GM19455 (cell line): ENCODE results near the gene RAI1.

ENCODE experiments used
- ATAC-seq: cut with Tn5 transposase; IDR thresholded peaks from one replicate; pipeline ENCODE4 v1.9.1; 2021; ENCODE audit not compliant: unreplicated experiment

The RAI1 gene

DNA sequence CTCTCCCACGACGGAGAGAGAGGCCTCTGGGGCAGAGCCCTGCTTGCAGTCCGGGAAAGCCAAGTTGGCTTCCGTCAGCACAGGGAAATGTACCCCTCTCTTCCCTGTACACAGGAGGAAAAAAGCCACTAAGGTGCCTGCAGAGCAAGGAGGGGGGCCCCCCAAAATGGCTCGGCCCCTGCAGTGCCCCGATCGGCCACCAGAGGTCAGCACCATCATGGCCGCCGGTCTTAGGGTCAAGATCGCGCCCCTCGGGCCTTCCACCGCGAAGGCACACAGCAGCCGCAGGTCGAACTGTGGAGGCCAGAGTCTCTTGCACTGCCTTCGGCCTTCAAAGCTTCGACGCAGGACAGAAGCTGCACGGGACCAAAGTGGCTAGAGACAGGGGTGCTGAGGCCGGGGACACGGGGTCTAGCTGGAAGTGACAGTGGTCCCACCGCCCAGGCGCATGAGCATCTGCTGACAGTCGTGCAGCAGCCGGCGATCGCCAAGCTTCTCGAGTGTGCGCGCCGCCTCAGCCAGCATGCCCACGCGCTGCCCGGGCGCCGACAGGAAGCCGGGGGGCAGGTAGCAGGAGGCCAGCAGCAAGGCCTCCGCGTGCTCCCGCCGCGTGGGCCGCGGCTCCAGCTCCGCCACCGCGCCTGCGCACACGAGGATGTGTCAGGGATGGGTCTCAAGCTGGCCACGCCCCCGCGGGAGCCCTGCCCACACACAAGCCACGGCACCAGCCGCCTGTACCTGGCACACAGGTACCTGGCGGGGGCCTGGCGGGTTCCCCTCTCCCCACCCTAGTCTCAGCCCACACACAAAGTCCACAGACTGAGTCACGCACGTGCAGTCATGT, 131.2 kb downstream of the RAI1 start:
- ATAC-seq: no peak

DNA sequence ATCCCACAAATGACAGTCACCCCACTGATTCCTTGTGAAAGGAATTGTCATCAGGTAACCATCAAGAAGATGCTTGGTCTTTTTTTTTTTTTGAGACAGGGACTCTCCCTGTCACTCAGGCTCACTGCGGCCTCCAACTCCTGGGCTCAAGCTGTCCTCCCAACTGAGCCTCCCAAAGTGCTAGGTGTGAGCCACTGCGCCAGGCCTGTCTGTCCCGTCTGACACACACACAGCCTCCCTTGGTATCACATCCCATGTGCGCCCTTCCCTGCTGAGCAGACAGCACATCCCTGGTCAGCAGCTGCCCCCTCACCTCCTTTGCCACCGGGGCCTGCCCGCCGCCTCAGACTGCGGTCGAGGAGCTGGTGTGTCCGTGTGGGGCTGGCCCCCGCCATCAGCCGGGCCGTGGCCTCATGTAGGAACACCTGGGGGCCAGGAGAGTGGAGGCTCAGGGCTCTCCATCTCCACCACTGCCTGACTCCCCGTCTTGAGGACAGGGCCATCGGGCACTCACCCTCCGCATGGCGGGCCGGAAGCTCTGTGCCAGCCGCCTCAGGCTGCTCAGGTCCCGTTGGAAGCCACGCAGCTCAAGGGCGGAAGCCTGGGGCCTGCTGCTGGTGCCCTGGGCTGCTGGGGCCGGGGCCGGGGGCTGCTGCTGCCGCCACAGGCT, 131.9 kb downstream of the RAI1 start:
- ATAC-seq: no peak

DNA sequence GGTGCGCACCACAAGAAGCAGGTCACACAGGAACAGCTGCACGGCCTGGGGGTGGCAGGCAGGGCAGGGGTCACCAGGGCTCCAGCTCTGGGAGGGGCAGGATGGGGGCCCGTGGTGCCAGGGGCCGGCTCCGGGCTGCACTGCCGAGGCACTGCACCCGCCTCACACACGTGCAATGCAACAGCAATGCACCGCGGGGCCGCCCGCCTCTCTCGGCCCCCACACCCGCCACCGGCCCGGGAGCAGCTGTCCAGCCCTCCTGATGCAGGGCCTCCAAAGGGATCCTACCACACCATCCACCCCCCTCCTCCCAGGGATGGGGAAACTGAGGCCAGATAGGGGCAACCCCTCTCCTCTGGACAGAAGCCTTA, 132.5 kb downstream of the RAI1 start:
- ATAC-seq: no peak

DNA sequence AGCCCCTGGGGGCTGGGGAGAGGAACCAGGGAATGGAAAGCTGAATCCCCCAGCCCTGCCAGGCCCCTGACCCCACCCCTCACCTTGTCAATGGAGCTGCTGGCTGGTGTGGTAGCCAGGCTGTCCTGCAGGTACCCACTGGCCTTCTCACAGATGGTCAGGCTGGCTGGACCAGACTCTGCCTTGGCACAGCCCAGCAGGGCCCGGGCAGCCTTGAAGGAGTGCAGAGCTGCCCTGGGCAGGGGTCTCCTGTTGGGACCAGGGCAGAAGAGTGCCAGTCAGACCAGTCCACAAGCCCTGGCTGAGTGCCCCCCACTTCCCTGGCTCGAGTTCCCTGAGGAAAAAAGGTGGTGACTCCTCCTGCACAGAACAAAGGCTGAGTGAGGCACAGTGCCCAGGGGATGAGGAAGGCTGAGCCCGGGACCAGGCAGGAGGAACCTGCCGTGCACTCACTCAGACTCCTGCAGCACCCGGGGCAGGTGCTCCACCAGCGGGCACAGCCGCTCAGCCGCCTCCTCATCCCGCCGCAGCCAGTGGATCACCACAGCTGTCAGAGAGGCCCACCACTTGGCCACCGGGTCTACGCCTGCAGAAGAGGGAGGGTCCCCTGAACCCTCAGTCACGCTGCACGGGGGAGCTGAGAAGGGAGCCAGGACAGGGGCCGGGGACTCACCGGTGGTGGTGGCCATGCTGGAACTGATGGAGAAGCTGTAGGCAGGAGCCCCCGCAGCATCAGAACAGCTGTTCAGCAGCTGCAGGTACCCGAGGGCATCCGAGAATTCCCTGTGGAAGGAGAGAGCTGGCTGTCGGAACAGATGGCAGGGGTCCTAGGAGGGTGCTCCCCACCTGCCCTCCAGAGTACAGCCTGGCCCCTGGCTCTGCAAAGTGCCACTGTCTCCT, 133.2 kb downstream of the RAI1 start:
- ATAC-seq: no peak

DNA sequence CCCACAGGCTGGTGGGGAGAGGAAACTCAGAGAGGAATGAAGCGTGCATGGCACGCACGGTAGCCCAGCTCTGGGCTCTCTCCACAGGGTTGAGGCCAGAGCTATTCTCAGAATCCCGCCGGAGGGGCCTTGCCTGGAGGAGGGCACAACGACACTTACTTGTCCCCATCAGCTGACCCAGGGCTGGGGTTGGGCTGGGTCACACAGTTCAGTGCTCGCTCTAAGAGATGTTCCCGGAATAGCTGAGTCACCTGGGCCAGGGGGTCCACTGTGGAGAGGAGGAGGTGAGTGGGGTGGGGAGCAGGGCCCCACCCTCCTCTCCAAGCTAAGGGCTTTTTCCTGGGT, 133.8 kb downstream of the RAI1 start:
- no peak for ATAC-seq

DNA sequence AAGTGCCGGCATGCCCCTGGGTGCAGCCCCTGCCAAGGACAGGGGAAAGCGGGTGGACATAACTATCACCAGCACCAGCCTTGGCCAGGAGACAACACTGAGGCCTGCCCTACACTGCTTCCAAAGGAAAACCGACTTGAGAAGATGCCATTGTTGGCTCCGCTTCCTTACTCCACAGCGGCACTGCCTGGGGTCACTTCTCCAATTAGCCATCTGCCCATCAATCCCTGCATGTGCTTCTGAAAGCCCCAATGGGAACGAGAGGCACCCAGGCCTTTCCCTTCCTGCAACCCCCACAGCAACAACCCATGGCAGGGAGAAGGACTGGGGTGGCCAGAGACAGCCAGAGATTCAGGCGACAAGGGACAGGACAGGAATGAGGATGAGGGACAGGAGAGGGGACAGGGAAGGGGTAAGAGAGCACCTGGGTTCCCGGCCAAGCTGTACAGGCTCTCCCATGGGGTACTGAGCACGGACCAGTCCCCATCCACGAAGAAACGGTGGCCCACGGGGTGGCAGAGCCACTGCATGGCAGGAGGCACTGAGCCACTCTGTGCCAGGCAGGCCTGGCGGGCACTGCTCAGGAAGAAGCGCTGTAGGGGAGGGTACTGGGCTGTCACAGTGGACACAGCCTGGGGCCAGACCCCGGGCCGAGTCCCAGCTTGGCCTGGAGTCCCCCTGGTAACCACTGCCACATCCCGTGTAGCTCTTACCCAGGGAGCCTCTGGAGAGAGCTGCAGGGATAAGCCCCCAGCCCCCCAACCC, 134.4 kb downstream of the RAI1 start:
- no peak for ATAC-seq

DNA sequence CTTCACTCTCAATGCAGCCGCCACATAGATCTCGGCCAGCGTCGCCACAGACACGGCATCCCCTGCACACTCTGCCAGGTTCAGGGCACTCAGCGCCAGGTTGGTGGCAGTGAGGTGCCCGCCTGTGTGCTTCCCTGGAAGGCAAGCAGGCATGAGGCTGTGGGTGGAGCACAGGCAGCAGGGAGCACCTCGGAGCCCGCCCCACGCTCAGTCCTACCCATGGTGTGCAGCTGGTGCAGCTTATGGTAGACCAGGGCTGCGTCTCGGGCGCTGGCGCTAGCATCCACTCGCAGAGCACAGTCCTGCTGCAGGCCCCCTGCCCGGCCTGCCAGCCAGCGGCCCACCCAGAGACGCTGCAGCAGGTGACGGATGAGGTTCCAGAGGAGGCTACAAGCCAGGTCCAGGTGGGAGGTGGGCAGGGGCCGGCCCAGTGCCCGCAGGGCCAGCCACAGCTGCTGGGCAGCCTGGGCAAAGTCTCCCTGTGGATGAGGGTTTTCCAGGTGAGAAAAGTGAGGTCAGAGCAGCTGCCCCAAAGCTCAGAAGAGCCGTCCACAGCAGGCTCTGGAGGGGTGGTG, 135.1 kb downstream of the RAI1 start:
- ATAC-seq: no peak

DNA sequence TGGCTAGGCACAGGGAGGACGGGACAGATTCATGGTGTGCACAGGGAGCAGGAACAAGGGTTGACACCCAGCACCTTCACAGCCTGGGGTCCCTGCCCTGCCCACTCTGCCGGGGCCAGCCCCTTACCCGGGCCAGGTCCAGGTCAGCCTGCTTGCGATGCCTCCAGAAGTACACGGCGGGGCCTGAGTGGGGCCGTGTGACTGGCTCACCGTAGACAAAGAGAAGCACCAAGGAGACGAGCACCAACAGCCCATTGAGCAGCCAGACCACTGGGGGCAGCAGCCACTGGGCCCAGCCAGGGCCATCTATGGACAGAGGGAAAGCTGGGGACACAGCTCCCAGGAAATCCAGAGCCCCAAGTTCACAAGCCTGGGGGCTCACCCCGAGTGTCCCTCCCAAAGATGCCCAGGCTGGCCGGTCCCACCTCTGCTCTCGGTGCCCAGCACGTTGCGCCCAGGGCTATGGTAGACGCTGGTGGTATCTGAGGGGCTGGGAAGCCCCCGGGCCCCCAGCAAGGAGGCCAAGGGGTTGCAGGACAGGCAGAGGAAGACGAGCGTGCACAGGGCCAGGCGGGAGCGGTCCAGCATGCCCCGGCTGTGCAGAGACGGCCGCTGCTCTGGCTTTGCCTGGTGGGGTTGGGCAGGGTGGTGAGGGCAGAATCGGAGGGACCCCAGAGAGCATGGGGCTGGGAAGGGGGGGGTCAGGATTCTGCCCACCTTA, 135.7 kb downstream of the RAI1 start:
- no peak for ATAC-seq

DNA sequence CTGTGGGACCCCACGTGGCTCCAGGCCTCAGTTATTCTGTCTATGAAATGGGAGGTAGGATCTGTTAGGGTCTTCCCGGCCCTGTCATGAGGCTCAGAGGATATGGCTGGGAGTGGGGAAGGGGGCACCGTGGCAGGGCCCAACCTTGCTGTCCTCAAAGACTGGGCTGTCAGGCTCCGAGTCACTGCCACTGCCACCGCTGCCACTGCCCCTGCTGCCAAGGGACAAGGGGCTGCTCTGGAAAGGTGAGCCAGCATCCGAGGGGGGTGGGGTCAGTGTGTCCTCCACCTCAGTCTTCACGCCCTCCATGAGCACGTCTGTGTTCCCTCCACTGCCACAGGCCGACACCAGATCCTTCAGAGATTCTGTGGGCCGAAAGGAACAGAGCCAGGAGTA, 136.3 kb downstream of the RAI1 start:
- no peak for ATAC-seq

DNA sequence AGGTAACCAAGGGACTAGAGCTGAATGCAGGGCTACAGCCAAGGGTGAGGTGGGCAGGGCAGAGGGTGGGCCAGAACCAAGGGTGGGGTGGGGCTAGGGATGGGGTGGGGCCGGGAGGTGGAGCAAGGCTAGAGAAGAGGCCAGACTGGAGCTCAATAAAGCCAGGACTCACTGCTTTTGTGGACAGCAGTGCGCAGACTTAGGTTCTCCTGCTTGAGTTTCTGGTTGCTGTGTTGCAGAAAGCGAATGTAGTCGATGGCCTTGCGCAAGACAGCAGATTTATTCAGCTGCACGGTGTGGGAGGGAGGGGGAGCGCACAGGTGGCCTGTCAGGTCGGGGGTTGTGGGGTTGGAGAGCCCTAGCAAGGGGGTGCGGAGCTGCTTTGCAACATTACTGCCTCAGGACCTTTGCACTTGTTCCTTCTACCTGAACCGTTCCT, 136.8 kb downstream of the RAI1 start:
- no peak for ATAC-seq

DNA sequence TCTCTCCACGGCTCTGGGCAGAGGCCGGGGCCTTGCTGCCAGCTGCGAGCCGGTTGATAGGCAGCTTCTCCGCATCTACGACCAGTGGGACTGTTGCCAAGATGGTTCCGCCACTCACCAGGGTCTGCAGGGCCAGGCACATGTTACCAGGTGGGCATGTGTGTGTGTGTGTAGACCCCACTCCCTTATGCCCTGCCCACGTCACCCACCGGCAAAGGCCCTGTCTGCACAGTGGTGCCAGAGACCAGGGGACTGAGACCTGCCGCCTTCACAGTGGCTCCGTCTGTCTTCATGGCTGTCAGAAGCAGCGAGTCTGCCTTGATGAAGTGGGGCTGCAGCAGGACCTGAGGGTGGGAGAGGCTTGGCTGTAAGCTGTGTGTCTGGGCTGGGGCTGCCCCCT, 137.9 kb downstream of the RAI1 start:
- no peak for ATAC-seq

DNA sequence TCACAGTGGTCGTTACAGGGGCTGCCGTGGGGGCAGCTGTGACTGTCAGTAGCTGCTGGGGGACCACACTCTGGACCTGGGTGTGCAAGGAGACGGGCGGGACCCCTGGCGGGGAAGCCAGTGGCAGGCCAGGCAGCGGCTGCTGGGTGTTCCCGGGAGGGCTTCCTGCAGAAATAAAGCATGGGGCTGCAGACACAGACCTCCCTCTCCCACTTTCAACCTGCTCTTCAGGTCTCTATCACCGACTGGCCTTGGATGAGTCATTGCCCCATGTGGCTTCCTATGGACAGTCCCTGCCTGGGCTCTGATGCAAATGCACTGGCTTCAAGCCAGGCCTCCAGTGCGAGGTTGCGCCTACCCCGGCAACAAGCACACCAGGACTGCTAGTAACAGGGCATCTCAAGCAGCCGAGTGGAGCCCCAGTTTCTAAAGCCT, 138.3 kb downstream of the RAI1 start:
- ATAC-seq: peak; percentile 40

DNA sequence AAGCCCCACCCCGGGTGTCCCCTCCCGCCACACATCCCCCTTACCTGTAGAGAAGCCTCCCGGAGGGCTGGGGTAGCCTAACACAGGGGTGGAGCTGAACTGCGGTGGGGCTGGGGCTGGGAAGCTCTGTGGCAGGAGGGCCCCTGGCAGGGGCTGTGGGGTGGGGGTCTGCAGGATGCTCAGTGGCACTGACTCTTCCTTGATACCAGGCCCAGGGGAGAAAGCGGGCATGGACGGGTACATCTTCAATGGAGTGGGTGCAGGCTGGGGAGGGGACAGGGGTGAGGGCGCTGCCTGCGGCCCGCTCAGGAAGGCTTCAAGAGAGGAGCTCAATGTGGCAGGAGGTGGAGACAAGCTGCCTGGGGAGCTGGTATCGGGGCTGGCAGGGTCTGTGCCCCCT, 138.8 kb downstream of the RAI1 start:
- ATAC-seq: no peak

DNA sequence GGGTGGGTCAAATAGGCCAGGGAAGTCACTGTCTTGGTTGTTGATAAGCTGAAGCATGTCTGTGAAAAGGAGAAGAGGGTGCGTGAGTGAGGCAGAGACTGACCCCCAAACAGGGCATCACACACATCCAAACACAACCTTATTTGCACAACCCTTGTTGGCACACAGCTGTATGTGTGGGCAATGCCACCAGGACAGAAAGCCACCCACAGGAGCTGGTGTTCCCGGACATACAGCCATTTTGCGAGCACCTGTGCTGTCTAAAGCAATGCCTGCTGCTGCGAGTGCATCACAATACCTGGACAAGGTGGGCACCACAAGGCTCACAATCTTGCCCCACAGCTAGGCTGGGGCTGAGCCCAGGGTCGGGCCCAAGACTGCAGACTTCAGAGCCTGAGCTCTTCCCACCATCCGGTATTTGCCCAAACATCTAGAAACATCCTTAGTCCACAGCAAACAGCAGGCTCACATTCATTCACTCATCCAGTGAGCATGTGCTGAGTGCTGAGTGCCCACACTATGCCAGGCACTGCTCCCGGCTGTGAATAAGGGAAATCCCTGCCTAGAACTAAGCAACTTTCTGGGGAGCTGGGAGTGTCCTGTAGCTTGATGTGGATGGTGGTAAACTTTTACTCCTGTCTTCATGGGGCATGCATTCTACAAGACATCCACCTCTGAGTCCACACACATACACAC, 139.4 kb downstream of the RAI1 start:
- no peak for ATAC-seq

DNA sequence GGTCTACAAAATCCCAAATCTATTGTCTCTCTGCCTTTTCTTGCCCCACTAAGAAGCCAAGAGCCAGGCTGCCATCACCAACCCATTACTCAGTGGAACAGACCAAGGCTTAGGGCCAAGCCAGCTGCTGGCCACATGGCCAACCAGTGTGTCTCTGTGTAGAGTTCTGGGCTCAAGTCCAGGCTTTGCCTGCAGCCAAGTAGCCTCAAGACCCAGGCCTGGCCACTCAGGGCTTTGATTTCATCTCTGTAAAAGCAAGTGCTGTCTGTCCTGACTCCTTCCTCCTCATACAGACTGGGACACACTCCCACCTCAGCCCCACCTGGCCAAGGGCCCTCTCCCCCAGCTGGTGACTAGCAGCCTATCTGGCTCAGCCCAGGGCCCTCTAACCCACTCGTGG, 140.9 kb downstream of the RAI1 start:
- no peak for ATAC-seq

DNA sequence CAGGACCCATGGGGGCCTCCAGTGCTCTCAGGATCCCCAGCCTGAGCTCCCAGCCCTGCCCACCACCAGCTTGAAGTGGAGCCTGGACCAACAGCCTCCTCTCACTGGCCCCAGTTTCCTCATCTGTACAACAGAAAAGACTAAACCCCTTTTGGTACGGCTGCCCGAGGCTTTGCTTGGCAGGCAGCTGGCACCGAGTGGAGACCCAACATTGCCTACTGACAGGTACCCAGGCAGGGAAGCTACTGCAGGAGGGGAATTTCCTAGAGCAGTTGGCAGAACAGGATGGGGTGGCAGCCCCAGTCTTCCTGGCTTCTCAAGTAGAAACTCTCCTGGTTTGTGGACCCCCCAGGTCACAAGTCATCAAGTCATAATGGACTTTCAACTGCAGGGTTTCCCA, 141.4 kb downstream of the RAI1 start:
- ATAC-seq: no peak

DNA sequence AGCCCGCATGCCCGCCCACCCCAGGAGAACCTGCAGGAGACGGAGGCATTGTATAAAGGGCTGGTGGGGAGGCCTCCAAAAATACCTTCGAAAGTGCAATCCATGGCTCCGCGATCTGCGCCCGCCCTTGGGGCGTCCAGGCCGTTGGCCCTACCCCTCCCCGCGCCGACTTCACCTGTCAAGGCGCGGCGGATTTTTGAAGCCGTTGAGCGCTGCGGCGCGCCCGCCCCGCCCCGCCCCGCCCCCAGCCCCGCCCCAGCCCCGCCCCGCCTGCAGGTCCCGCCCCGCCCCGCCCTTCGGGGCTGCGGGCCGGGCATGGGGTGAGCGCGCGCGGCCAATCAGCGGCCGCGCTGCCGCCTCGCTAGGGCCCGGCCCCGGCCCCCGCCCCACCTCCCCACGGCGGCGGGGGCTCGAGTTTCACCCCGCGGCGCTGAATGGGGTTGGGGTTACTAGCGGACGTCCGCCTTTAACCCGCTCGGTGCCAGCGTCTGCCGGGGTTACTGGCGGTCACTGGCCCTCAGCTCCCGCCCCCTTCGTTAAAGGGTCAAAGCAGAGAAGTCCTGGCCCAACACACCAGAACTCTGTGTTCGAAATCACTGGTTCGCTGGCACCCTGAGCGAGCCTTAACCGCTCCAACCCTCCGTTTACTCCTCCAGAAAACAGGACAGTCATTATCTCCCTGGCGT, 142.3 kb downstream of the RAI1 start:
- ATAC-seq: peak; percentile 71

DNA sequence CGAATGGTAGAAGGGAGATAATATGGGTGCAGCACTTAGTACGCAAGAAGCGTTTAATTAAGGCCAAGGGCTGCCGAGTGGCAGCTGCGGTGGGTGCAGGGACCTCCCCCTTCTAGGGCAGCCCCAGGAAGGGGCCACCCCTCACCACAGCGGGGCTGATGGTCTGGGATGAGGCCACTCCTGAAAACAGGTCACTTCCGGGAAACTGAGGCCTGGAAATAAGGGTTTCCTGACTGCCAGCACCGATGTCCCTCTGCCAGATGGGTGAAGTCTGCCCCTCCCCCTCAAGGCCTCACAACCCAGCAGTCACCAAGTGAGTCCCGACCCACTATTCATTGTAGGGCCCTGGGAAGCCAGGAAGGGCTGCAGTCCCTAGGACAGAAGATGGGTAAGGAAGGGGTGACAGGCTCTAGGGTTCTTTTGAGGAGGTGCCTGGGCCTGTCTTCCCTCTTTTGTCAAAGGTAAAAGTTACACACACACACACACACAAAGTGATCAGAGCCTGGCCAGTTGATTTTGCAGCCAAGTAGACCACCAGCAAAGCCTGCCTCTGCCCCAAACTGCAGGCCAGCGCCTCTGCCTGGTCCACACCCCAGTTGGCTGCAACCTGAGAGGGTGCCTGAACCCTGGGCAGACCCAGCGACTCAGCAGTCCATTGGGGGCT, 143.0 kb downstream of the RAI1 start:
- ATAC-seq: peak; percentile 1
